Nephron progenitor cell (in vitro differentiated cells): ENCODE data around the gene GNLY.

ENCODE experiments used
- DNase-seq: peaks from one replicate; pipeline ENCODE4 v3.0.0; 2021
- H3K27ac Mint-ChIP-seq: 2 replicates; pipeline ENCODE4 v1.8.0; 2021; ENCODE audit warnings: mild to moderate bottlenecking, moderate library complexity, mixed read lengths
- H3K27me3 Mint-ChIP-seq: 2 replicates; pipeline ENCODE4 v1.8.0; 2021; ENCODE audit warnings: mild to moderate bottlenecking, low read depth, mixed read lengths; ENCODE audit not compliant: poor library complexity
- H3K36me3 Mint-ChIP-seq: 2 replicates; pipeline ENCODE4 v1.8.0; 2021; ENCODE audit warnings: low read depth, mixed read lengths
- H3K4me1 Mint-ChIP-seq: 2 replicates; pipeline ENCODE4 v1.8.0; 2021; ENCODE audit warnings: mixed read lengths
- H3K4me3 Mint-ChIP-seq: 2 replicates; pipeline ENCODE4 v1.8.0; 2021; ENCODE audit warnings: mild to moderate bottlenecking, moderate library complexity, mixed read lengths
- H3K9me3 Mint-ChIP-seq: 2 replicates; pipeline ENCODE4 v1.8.0; 2021; ENCODE audit warnings: mild to moderate bottlenecking, moderate library complexity, mixed read lengths
- CTCF ChIP-seq: fragments of 200-600 bp; sonication (generic); IDR thresholded peaks from 2 replicates; pipeline ENCODE4 v1.5.0; 2021; ENCODE audit warnings: antibody characterized with exemption

The GNLY gene

GRCh38 chr2:85673716-85674375, 20.3 kb upstream of the GNLY start:
- Mint-ChIP-seq H3K4me3 (no peak overlapping the region), H3K36me3 (no peaks in the 10 kb centered on the region), H3K9me3 (no peaks in the 10 kb centered on the region), H3K4me1 (peaks cover 8% of the 10 kb centered on the region), H3K27ac (no peak overlapping the region), H3K27me3 (peaks cover 27% of the 10 kb centered on the region)
- TF ChIP-seq CTCF = no peak
- DNase-seq = no peak

- no peak overlapping the region for H3K27ac Mint-ChIP-seq
Measured at GRCh38 chr2:85674417-85674816, 19.7 kb upstream of the GNLY start.

DNA sequence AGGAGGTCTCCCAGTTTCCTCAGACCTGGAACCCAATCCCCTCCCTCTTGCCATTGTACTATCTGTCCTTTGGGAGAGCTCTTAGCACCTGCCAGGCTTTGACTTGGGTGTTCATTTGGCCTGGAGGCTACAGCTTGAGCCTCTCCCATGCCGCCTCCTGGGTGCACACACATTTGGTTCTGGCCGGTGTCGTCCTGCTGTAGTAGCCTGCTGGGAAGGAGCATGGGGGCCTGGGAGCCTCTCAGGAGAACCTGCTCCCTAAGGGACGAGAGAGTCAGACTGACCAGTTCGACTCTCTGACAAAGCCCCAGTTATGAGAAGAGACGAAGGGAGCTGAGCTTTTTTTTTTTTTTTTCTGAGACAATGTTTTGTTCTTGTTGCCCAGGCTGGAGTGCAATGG, 18.7 kb upstream of the GNLY start:
- DNase-seq = no peak
- no peaks in the 10 kb centered on the region for H3K36me3 Mint-ChIP-seq
- H3K4me1 Mint-ChIP-seq = peaks cover 5% of the 10 kb centered on the region
- no peaks in the 10 kb centered on the region for H3K9me3 Mint-ChIP-seq
- no peak for TF ChIP-seq CTCF
- H3K27me3 Mint-ChIP-seq = peaks cover 34% of the 10 kb centered on the region
- H3K27ac Mint-ChIP-seq = no peak overlapping the region
- no peak overlapping the region for H3K4me3 Mint-ChIP-seq

More at GRCh38 chr2:85674417-85674816, 19.7 kb upstream of the GNLY start:
- H3K36me3 Mint-ChIP-seq = no peaks in the 10 kb centered on the region
- no peak for TF ChIP-seq CTCF
- no peaks in the 10 kb centered on the region for H3K9me3 Mint-ChIP-seq
- H3K4me1 Mint-ChIP-seq = peaks cover 5% of the 10 kb centered on the region
- H3K4me3 Mint-ChIP-seq = no peak overlapping the region
- H3K27me3 Mint-ChIP-seq = peaks cover 31% of the 10 kb centered on the region
- no peak for DNase-seq

DNA sequence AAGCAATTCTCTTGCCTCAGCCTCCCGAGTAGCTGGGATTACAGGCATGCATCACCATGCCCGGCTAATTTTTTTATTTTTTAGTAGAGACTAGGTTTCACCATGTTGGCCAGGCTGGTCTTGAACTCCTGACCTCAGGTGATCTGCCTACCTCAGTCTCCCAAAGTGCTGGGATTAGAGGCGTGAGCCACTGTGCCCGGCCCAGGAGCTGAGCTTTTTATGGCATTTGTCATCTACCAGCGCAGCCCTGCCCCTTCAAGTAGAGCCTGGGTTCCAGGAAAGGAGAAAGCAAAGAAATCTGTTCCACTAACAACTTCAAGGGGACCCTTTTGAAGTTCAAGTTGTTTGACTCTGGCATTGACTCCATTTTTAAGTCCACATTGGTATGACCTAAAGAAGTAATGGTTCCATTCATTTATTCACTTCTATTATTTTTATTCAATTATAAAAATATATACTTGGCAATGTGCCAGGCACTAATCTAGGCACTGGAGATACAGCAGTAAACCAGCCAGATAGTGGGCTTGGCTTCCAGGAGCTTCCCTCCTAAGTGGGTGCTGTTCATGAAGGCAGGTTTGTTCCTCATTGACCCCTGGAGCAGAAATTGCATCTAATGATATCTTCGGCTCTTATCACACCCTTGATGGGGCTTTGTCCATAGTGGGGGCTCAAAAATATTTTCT, 18.2 kb upstream of the GNLY start:
- DNase-seq = no peak
- no peak overlapping the region for H3K27ac Mint-ChIP-seq

GRCh38 chr2:85678377-85678776, 15.8 kb upstream of the GNLY start:
- H3K27me3 Mint-ChIP-seq = peaks cover 33% of the 10 kb centered on the region
- no peak overlapping the region for H3K4me3 Mint-ChIP-seq
- no peak for DNase-seq
- no peak for TF ChIP-seq CTCF
- no peaks in the 10 kb centered on the region for H3K9me3 Mint-ChIP-seq
- H3K27ac Mint-ChIP-seq = no peak overlapping the region
- H3K36me3 Mint-ChIP-seq = no peaks in the 10 kb centered on the region
- H3K4me1 Mint-ChIP-seq = no peaks in the 10 kb centered on the region

More for the DNA sequence above, 18.2 kb upstream of the GNLY start:
- Mint-ChIP-seq H3K4me3 (no peak overlapping the region), H3K36me3 (no peaks in the 10 kb centered on the region), H3K9me3 (no peaks in the 10 kb centered on the region), H3K4me1 (peaks cover 5% of the 10 kb centered on the region), H3K27me3 (peaks cover 34% of the 10 kb centered on the region)
- TF ChIP-seq CTCF = no peak
